HepG2 (cell line): ENCODE data around the gene CAMK2D. TPM values are rescaled to one million over a fixed set of nuclear protein-coding genes. Genes with fewer than 3 reads are reported as not detected.

Source experiments
- ATAC-seq: fragments of 200-7000 bp; cut with Tn5 transposase; 3 replicates; pipeline ENCODE4 v1.9.1; 2020; ENCODE audit warnings: mild to moderate bottlenecking, moderate library complexity
- BruUV-seq: library from RNA; stranded (reverse); fragments of 400-500 nt; replicated peaks from 2 replicates; lab custom pipeline; 2021; lab: Mats Ljungman, UMichigan
- CTCF ChIA-PET: fragments of 300-600 bp; formaldehyde crosslinking; extraction: SDS; loops from one replicate; lab custom pipeline; 2021; ENCODE audit warnings: low total read pairs, inconsistent platforms, low intra/inter-chr PET ratio; lab: Yijun Ruan, JAX
- POLR2A ChIA-PET: fragments of 350-600 bp; sonication (Branson Sonifier 250); formaldehyde crosslinking; loops from one replicate; lab custom pipeline; 2020; ENCODE audit warnings: antibody characterized with exemption, inconsistent platforms; lab: Yijun Ruan, JAX
- DNase-seq: peaks from one replicate; pipeline ENCODE4 v3.0.0-alpha.2; 2015; ENCODE audit warnings: low spot score
- FAIRE-seq: peaks from 3 replicates; lab custom pipeline; 2011; peaks lifted over from hg19 to GRCh38; lab: Jason Lieb, UNC
- H2AFZ ChIP-seq: one replicate; pipeline ENCODE4 v1.6.1; 2011; ENCODE audit warnings: low read length, inconsistent platforms
- H3K27ac ChIP-seq: fragments of 300-600 bp; 3 replicates; pipeline ENCODE4 v1.8.0; 2011; ENCODE audit warnings: mixed run types, mild to moderate bottlenecking, mixed read lengths, low read length, inconsistent platforms; ENCODE audit not compliant: insufficient read depth; ENCODE audit errors: extremely low read length
- H3K27me3 ChIP-seq, 2 experiments: fragments of 200-600 bp in 1 of 2; 2 replicates in 1 of 2; 3 replicates in 1 of 2; pipeline versions ENCODE4 v1.6.0 to v1.8.0; 2011; ENCODE audit warnings: low read length in 2 of 2, mild to moderate bottlenecking in 2 of 2, moderate library complexity in 2 of 2, inconsistent platforms in 1 of 2; ENCODE audit not compliant: insufficient read depth in 2 of 2, control insufficient read depth in 1 of 2
- H3K36me3 ChIP-seq, 2 experiments: fragments of 200-600 bp in 1 of 2; replicated peaks in 1 of 2; 2 replicates in 1 of 2; 3 replicates in 1 of 2; pipeline versions ENCODE4 v1.5.1 to v1.8.0; 2011; ENCODE audit warnings: low read length in 2 of 2, inconsistent platforms in 1 of 2; ENCODE audit not compliant: insufficient read depth in 2 of 2, control insufficient read depth in 1 of 2
- H3K4me1 ChIP-seq: 2 replicates; pipeline ENCODE4 v1.5.1; 2012; ENCODE audit warnings: low read length, inconsistent platforms; ENCODE audit not compliant: insufficient read depth
- H3K4me2 ChIP-seq: 2 replicates; pipeline ENCODE4 v1.6.0; 2011; ENCODE audit warnings: low read depth, low read length, inconsistent platforms
- H3K4me3 ChIP-seq, 3 experiments: fragments of 200-600 bp in 1 of 3; sonication (generic), shearing (Covaris generic) in 1 of 3; replicated peaks in 1 of 3; 2 replicates each; pipeline ENCODE4 v1.5.1; 2011 to 2016; ENCODE audit warnings: low read length in 3 of 3, inconsistent platforms in 2 of 3, low read depth in 2 of 3, mild to moderate bottlenecking in 2 of 3, control low read depth in 1 of 3, mixed read lengths in 1 of 3; ENCODE audit not compliant: insufficient read depth in 1 of 3
- H3K79me2 ChIP-seq: one replicate; pipeline ENCODE4 v1.6.1; 2011; ENCODE audit warnings: low read length, inconsistent platforms; ENCODE audit not compliant: insufficient read depth
- H3K9ac ChIP-seq: 2 replicates; pipeline ENCODE4 v1.6.0; 2011; ENCODE audit warnings: mild to moderate bottlenecking, low read depth, low read length, inconsistent platforms; ENCODE audit not compliant: insufficient read depth
- H3K9me3 ChIP-seq: 2 replicates; pipeline ENCODE4 v1.5.1; 2012; ENCODE audit warnings: mild to moderate bottlenecking, low read length
- H4K20me1 ChIP-seq: 2 replicates; pipeline ENCODE4 v1.6.0; 2011; ENCODE audit warnings: inconsistent platforms, mild to moderate bottlenecking, low read length, moderate library complexity; ENCODE audit not compliant: insufficient read depth
- ATRX ChIP-seq: sonication (generic); formaldehyde crosslinking; IDR thresholded peaks from 2 replicates; pipeline ENCODE4 v1.4.0; 2020; ENCODE audit warnings: missing genetic modification reagents, borderline replicate concordance
- CENPT ChIP-seq: sonication (generic); formaldehyde crosslinking; IDR thresholded peaks from 2 replicates; pipeline ENCODE4 v1.8.0; 2022; ENCODE audit warnings: low read depth, mild to moderate bottlenecking, moderate library complexity, missing genetic modification reagents
- HOXA3 ChIP-seq: sonication (generic); formaldehyde crosslinking; IDR thresholded peaks from 2 replicates; pipeline ENCODE4 v1.5.0; 2020; ENCODE audit warnings: missing genetic modification reagents
- MIER3 ChIP-seq: IDR thresholded peaks from 2 replicates; pipeline ENCODE4 v1.6.1; 2016; ENCODE audit warnings: missing compliant biosample characterization, borderline replicate concordance
- NFE2L2 ChIP-seq: fragments of 150-350 bp; IDR thresholded peaks from 2 replicates; pipeline ENCODE4 v1.6.1; 2014; ENCODE audit warnings: low read length
- PITX1 ChIP-seq: sonication (generic); formaldehyde crosslinking; IDR thresholded peaks from 2 replicates; pipeline ENCODE4 v1.5.1; 2020; ENCODE audit warnings: mild to moderate bottlenecking, missing genetic modification reagents
- ZFP36L1 ChIP-seq: sonication (generic); formaldehyde crosslinking; IDR thresholded peaks from 2 replicates; pipeline ENCODE4 v1.8.0; 2022; ENCODE audit warnings: mild to moderate bottlenecking, missing genetic modification reagents, moderate library complexity
- ZFP41 ChIP-seq: sonication (generic); formaldehyde crosslinking; IDR thresholded peaks from 2 replicates; pipeline ENCODE4 v1.4.0; 2020; ENCODE audit warnings: mild to moderate bottlenecking, missing genetic modification reagents, borderline replicate concordance
- ZNF12 ChIP-seq: sonication (generic); formaldehyde crosslinking; IDR thresholded peaks from 2 replicates; pipeline ENCODE4 v1.5.0; 2020; ENCODE audit warnings: missing genetic modification reagents
- ZNF263 ChIP-seq: sonication (generic); formaldehyde crosslinking; IDR thresholded peaks from 2 replicates; pipeline ENCODE4 v1.4.0; 2020; ENCODE audit warnings: missing genetic modification reagents
- ZNF552 ChIP-seq: sonication (generic); formaldehyde crosslinking; IDR thresholded peaks from 2 replicates; pipeline ENCODE4 v1.9.0; 2022; ENCODE audit warnings: missing genetic modification reagents, mild to moderate bottlenecking, borderline replicate concordance
- ZNF557 ChIP-seq: sonication (generic); formaldehyde crosslinking; IDR thresholded peaks from 2 replicates; pipeline ENCODE4 v1.4.0; 2020; ENCODE audit warnings: missing genetic modification reagents
- ZNF598 ChIP-seq: sonication (generic); formaldehyde crosslinking; IDR thresholded peaks from 2 replicates; pipeline ENCODE4 v1.5.1; 2020; ENCODE audit warnings: mild to moderate bottlenecking, missing genetic modification reagents, borderline replicate concordance
- WGBS: methylation state at CpG from one replicate; pipeline ENCODE4 v1.1.6; 2017; ENCODE audit warnings: low lambda C conversion rate; 5-methylcytosine and 5-hydroxymethylcytosine counted together
- in situ Hi-C: cut with HindIII; loops from 2 replicates; pipeline ENCODE4 v1.10.0; 2017; ENCODE audit warnings: low pct_unique_long_range_greater_than_20kb; ENCODE audit not compliant: extremely low pct_ligation_motif_present
- intact Hi-C: fragments of 100-400 bp; cut with micrococcal nuclease; formaldehyde crosslinking; loops from one replicate; pipeline ENCODE4 v1.10.0; 2022; ENCODE audit not compliant: unreplicated experiment
- polyA plus RNA-seq, 8 experiments: library from polyadenylated mRNA; depleted of rRNA in 3 of 8; stranded (reverse) in 7 of 8; unstranded in 1 of 8; fragments of >200 nt; fragmentation: Illumina TruSeq in 4 of 8; extraction: Trizol in 4 of 8; gene quantifications; 2 replicates each; pipeline versions ENCODE4 v1.2.1 to v1.2.3, GENCODE V29; 2011 to 2016; ENCODE audit warnings: low read depth in 4 of 8, missing spikeins in 1 of 8, mixed read lengths in 1 of 8; ENCODE audit not compliant: insufficient read depth in 1 of 8
- total RNA-seq, 5 experiments: library from RNA; depleted of rRNA; stranded (reverse); fragments of >200 nt; fragmentation: Illumina TruSeq; extraction: Trizol; gene quantifications; 2 replicates each; pipeline ENCODE4 v1.2.3, GENCODE V29; 2016; ENCODE audit warnings: low read depth in 1 of 5
- TF ChIP-seq, protein P1 (sequence below): IDR thresholded peaks from 2 replicates; pipeline ENCODE4 v1.6.1; 2016; ENCODE audit warnings: low read depth, borderline replicate concordance
- TF ChIP-seq, protein P2 (sequence below): sonication (generic); formaldehyde crosslinking; IDR thresholded peaks from 2 replicates; pipeline ENCODE4 v1.4.0; 2020; ENCODE audit warnings: missing genetic modification reagents; ENCODE audit errors: not compliant biosample characterization
- TF ChIP-seq, protein P3 (sequence below): sonication (generic); formaldehyde crosslinking; IDR thresholded peaks from 2 replicates; pipeline ENCODE4 v1.5.0; 2020; ENCODE audit warnings: missing genetic modification reagents
- TF ChIP-seq, protein P4 (sequence below): sonication (generic); formaldehyde crosslinking; IDR thresholded peaks from 2 replicates; pipeline ENCODE4 v1.5.0; 2020; ENCODE audit warnings: missing genetic modification reagents

CAMK2D gene
- total and polyA plus RNA-seq, 2 of the 13 experiments (the other 11 are each of a cell fraction or from before 2014, with no cell fraction given): 18.0 to 65.4 TPM

DNA sequence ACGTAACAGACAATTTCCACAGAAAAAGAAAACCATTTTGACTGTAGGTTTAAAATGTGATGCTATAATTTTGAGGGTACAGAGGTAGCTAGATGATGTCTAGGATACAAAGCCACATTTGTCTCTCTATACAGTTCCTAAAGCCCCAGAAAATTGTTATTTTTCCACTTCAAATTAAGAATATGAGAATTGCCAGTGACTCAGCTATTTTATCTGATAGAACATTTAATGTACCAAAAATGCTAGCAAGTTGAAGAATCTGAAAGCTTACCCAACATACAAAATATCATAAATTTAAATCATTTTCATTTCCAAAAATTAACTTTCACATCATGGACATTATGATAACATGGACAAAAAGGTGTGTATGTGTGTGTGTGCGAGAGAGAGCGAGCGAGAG lies 148.0 kb downstream of the CAMK2D start:
- in situ Hi-C loops: no loop called here
- no peak for TF ChIP-seq ZNF552
- TF ChIP-seq, protein P1, sequence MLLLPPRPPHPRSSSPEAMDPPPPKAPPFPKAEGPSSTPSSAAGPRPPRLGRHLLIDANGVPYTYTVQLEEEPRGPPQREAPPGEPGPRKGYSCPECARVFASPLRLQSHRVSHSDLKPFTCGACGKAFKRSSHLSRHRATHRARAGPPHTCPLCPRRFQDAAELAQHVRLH: no peak
- no peak for TF ChIP-seq ZNF557 (CRISPR knock-in tag)
- peak; percentile 41 for TF ChIP-seq NFE2L2
- TF ChIP-seq, all 625 proteins: peak for 1
- POLR2A ChIA-PET: no interaction called here
- H3K9me3 ChIP-seq: no peaks in the 10 kb centered on the region
- no peaks in the 10 kb centered on the region for H4K20me1 ChIP-seq
- 98% methylated on average over 4 of the region's 4 CpGs for WGBS
- BruUV-seq: no TSS peak
- H3K36me3 ChIP-seq: no peaks in the 10 kb centered on the region; a peak in 1 of 5 replicates
- H3K79me2 ChIP-seq: no peaks in the 10 kb centered on the region
- H3K4me3 ChIP-seq: no peak overlapping the region
- no peak overlapping the region for H3K9ac ChIP-seq
- ATAC-seq (no peak), FAIRE-seq (no peak), DNase-seq (no peak)
- CTCF ChIA-PET: no interaction called here
- intact Hi-C loops: no loop called here
- H3K4me1 ChIP-seq: no peaks in the 10 kb centered on the region; the same call in 1 of the 2 replicates
- H2AFZ ChIP-seq: no peak overlapping the region
- no peak overlapping the region for H3K27ac ChIP-seq
- no peak overlapping the region for H3K4me2 ChIP-seq
- H3K27me3 ChIP-seq: no peaks in the 10 kb centered on the region; a peak in 1 of 5 replicates

DNA sequence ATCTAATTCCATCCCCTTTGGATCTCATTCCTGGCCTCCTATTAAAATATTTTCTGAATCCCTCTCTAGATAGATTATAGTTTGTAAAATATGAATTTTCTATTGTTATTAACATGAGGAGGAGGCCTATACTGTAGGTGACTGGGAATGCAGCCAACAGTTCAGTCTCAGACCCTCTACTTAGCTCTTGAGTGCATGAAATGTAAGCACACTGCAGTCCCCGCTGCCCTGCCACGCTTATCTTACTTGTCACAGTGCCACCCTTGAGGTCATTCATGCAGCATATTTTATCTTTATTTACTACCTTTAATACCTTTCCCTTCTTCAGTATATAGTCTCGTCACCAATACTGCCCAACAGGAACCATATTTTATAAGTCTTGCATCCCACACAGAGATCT lies 151.0 kb downstream of the CAMK2D start:
- no peak overlapping the region for H3K4me3 ChIP-seq
- TF ChIP-seq HOXA3 (CRISPR knock-in tag): no peak
- TF ChIP-seq ZNF598: no peak
- TF ChIP-seq, protein P2, sequence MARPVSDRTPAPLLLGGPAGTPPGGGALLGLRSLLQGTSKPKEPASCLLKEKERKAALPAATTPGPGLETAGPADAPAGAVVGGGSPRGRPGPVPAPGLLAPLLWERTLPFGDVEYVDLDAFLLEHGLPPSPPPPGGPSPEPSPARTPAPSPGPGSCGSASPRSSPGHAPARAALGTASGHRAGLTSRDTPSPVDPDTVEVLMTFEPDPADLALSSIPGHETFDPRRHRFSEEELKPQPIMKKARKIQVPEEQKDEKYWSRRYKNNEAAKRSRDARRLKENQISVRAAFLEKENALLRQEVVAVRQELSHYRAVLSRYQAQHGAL (CRISPR knock-in tag): no peak
- TF ChIP-seq, protein P3, sequence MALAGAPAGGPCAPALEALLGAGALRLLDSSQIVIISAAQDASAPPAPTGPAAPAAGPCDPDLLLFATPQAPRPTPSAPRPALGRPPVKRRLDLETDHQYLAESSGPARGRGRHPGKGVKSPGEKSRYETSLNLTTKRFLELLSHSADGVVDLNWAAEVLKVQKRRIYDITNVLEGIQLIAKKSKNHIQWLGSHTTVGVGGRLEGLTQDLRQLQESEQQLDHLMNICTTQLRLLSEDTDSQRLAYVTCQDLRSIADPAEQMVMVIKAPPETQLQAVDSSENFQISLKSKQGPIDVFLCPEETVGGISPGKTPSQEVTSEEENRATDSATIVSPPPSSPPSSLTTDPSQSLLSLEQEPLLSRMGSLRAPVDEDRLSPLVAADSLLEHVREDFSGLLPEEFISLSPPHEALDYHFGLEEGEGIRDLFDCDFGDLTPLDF: no peak
- TF ChIP-seq, protein P4, sequence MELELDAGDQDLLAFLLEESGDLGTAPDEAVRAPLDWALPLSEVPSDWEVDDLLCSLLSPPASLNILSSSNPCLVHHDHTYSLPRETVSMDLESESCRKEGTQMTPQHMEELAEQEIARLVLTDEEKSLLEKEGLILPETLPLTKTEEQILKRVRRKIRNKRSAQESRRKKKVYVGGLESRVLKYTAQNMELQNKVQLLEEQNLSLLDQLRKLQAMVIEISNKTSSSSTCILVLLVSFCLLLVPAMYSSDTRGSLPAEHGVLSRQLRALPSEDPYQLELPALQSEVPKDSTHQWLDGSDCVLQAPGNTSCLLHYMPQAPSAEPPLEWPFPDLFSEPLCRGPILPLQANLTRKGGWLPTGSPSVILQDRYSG (CRISPR knock-in tag): no peak
- TF ChIP-seq ZFP36L1: no peak
- TF ChIP-seq CENPT (CRISPR knock-in tag): no peak
- no peak for TF ChIP-seq MIER3
- no peak for TF ChIP-seq ZNF12 (CRISPR knock-in tag)
- TF ChIP-seq ZNF263 (CRISPR knock-in tag): no peak
- no peak for TF ChIP-seq ZFP41 (CRISPR knock-in tag)
- no peak for TF ChIP-seq ATRX (CRISPR knock-in tag)
- TF ChIP-seq PITX1: no peak
- TF ChIP-seq, all 625 proteins: peak for 0
- Histone ChIP-seq H3K36me3 (peaks cover 0 to 1% of the 10 kb centered on the region in 2 experiments; a peak in 1 of 5 replicates), H3K9ac (no peak overlapping the region), H3K4me1 (no peaks in the 10 kb centered on the region), H3K9me3 (no peaks in the 10 kb centered on the region), H3K4me2 (no peak overlapping the region), H3K27me3 (no peaks in the 10 kb centered on the region; a peak in 1 of 5 replicates), H3K79me2 (no peaks in the 10 kb centered on the region), H4K20me1 (no peaks in the 10 kb centered on the region), H2AFZ (no peak overlapping the region), H3K27ac (no peak overlapping the region)
- 96% methylated on average over 3 of the region's 3 CpGs for WGBS
- no peak for DNase-seq
- intact Hi-C loops: no loop called here
- in situ Hi-C loops: no loop called here
- FAIRE-seq: no peak
- ChIA-PET CTCF (no interaction called here), POLR2A (no interaction called here)
- no peak for ATAC-seq
- BruUV-seq: no TSS peak
